K562 (cell line): Measurements from ENCODE around the gene MAP3K15. TPM values are rescaled to one million over a fixed set of nuclear protein-coding genes. Genes with fewer than 3 reads are reported as not detected.
"Not testable (repeated sequence)": the region's sequence is repeated elsewhere in the genome, so short reads cannot be mapped to it uniquely, and the experiment has no call there.

Source experiments
- ATAC-seq: fragments of 200-7000 bp; cut with Tn5 transposase; 3 replicates; pipeline ENCODE4 v1.9.1; 2020; ENCODE audit warnings: moderate library complexity
- BruUV-seq: library from RNA; stranded (reverse); fragments of 400-500 nt; replicated peaks from 2 replicates; lab custom pipeline; 2021; lab: Mats Ljungman, UMichigan
- CTCF ChIA-PET: fragments of 300-600 bp; formaldehyde crosslinking; extraction: SDS; loops from one replicate; lab custom pipeline; 2021; ENCODE audit warnings: low intra/inter-chr PET ratio; lab: Yijun Ruan, JAX
- POLR2A ChIA-PET: fragments of 300-600, 350-650 bp; sonication (Branson Sonifier 250); formaldehyde crosslinking; extraction: SDS; loops from one replicate; lab custom pipeline; 2021; ENCODE audit warnings: antibody characterized with exemption, inconsistent platforms; lab: Yijun Ruan, JAX
- DNase-seq, 4 experiments: peaks; one replicate each; pipeline versions ENCODE4 v3.0.0 to v3.0.0-alpha.2; 2011 to 2018; ENCODE audit warnings: low spot score in 3 of 4, mixed read lengths in 3 of 4; ENCODE audit errors: extremely low read depth in 1 of 4
- FAIRE-seq: peaks from 2 replicates; lab custom pipeline; 2011; peaks lifted over from hg19 to GRCh38; lab: Jason Lieb, UNC
- H2AFZ ChIP-seq: 2 replicates; pipeline ENCODE4 v1.6.0; 2011; ENCODE audit warnings: low read depth, low read length, control low read depth, inconsistent platforms
- H3K27ac ChIP-seq: fragments of 200-600 bp; 3 replicates; pipeline ENCODE4 v1.8.0; 2011; ENCODE audit warnings: low read depth, mild to moderate bottlenecking, control low read depth, inconsistent platforms, low read length, moderate library complexity, mixed read lengths; ENCODE audit errors: extremely low read depth
- H3K27me3 ChIP-seq, 2 experiments: fragments of 300-600 bp in 1 of 2; 2 replicates in 1 of 2; 3 replicates in 1 of 2; pipeline versions ENCODE4 v1.6.0 to v1.8.0; 2011; ENCODE audit warnings: inconsistent platforms in 2 of 2, low read length in 2 of 2, mild to moderate bottlenecking in 1 of 2, mixed read lengths in 1 of 2, moderate library complexity in 1 of 2; ENCODE audit not compliant: control insufficient read depth in 2 of 2, insufficient read depth in 2 of 2
- H3K36me3 ChIP-seq: fragments of 300-600 bp; 3 replicates; pipeline ENCODE4 v1.8.0; 2011; ENCODE audit warnings: mild to moderate bottlenecking, low read length, inconsistent platforms; ENCODE audit not compliant: control insufficient read depth, insufficient read depth
- H3K4me1 ChIP-seq, 2 experiments: fragments of 200-600 bp in 1 of 2; replicated peaks in 1 of 2; 2 replicates in 1 of 2; 3 replicates in 1 of 2; pipeline versions ENCODE4 v1.5.1 to v1.8.0; 2011; ENCODE audit warnings: inconsistent platforms in 2 of 2, low read length in 2 of 2, mild to moderate bottlenecking in 1 of 2, mixed read lengths in 1 of 2, moderate library complexity in 1 of 2; ENCODE audit not compliant: control insufficient read depth in 2 of 2, insufficient read depth in 2 of 2
- H3K4me2 ChIP-seq: 2 replicates; pipeline ENCODE4 v1.6.1; 2011; ENCODE audit warnings: low read length, control low read depth, inconsistent platforms, mixed read lengths; ENCODE audit not compliant: insufficient read depth
- H3K4me3 ChIP-seq: fragments of 200-600 bp; sonication (generic), shearing (Covaris generic); 2 replicates; pipeline ENCODE4 v1.5.1; 2016; ENCODE audit warnings: control low read depth, inconsistent platforms
- H3K79me2 ChIP-seq: fragments of 200-600 bp; 3 replicates; pipeline ENCODE4 v1.8.0; 2011; ENCODE audit warnings: low read length, inconsistent platforms; ENCODE audit not compliant: control insufficient read depth, insufficient read depth
- H3K9ac ChIP-seq, 2 experiments: 2 replicates each; pipeline versions ENCODE4 v1.6.0 to v1.6.1; 2011; ENCODE audit warnings: low read depth in 2 of 2, low read length in 2 of 2, control low read depth in 1 of 2, inconsistent platforms in 1 of 2, mild to moderate bottlenecking in 1 of 2, mixed read lengths in 1 of 2; ENCODE audit not compliant: insufficient read depth in 1 of 2
- H3K9me1 ChIP-seq: one replicate; pipeline ENCODE4 v1.6.0; 2011; ENCODE audit warnings: inconsistent platforms, mild to moderate bottlenecking, low read length, moderate library complexity; ENCODE audit not compliant: control insufficient read depth, insufficient read depth
- H3K9me3 ChIP-seq: replicated peaks from 2 replicates; pipeline ENCODE4 v1.5.1; 2011; ENCODE audit warnings: low read depth, low read length, inconsistent platforms; ENCODE audit not compliant: control insufficient read depth, insufficient read depth
- H4K20me1 ChIP-seq: replicated peaks from 2 replicates; pipeline ENCODE4 v1.6.1; 2011; ENCODE audit warnings: low read length, inconsistent platforms, mixed read lengths; ENCODE audit not compliant: control insufficient read depth, insufficient read depth
- E4F1 ChIP-seq: fragments of 250-450 bp; sonication (Bioruptor Pico); IDR thresholded peaks from 2 replicates; pipeline ENCODE4 v1.5.0; 2021; ENCODE audit warnings: mild to moderate bottlenecking, borderline replicate concordance
- ETV6 ChIP-seq, 3 experiments: fragments of 150-350 bp in 1 of 3; sonication (generic) in 1 of 3; formaldehyde crosslinking in 1 of 3; IDR thresholded peaks; 2 replicates each; pipeline versions ENCODE4 v1.6.1 to v1.8.0; 2014 to 2022; ENCODE audit warnings: borderline replicate concordance in 2 of 3, low read depth in 2 of 3, antibody characterized with exemption in 1 of 3, low read length in 1 of 3, mild to moderate bottlenecking in 1 of 3, missing genetic modification reagents in 1 of 3
- GATAD2B ChIP-seq: fragments of 450-650 bp; IDR thresholded peaks from 2 replicates; pipeline ENCODE4 v1.6.1; 2017; ENCODE audit warnings: mild to moderate bottlenecking, borderline replicate concordance
- HDAC2 ChIP-seq: fragments of 450-650 bp; IDR thresholded peaks from 2 replicates; pipeline ENCODE4 v1.6.1; 2016; ENCODE audit warnings: mild to moderate bottlenecking
- HOXB6 ChIP-seq: fragments of 250-450 bp; sonication (Bioruptor Pico); IDR thresholded peaks from 2 replicates; pipeline ENCODE4 v1.5.1; 2022; ENCODE audit warnings: mild to moderate bottlenecking, borderline replicate concordance
- IFI16 ChIP-seq: fragments of 250-450 bp; sonication (Bioruptor Pico); IDR thresholded peaks from 2 replicates; pipeline ENCODE4 v2.1.2; 2022; ENCODE audit warnings: mild to moderate bottlenecking, inconsistent platforms
- IRF2 ChIP-seq: sonication (generic); formaldehyde crosslinking; IDR thresholded peaks from 2 replicates; pipeline ENCODE4 v1.8.1; 2022; ENCODE audit warnings: mild to moderate bottlenecking, missing genetic modification reagents
- POU5F1 ChIP-seq: fragments of 150-350 bp; IDR thresholded peaks from 2 replicates; pipeline ENCODE4 v1.6.1; 2014; ENCODE audit warnings: borderline replicate concordance, low read length, low read depth, mild to moderate bottlenecking; ENCODE audit not compliant: partially characterized antibody
- PRPF4 ChIP-seq: fragments of 200-400 bp; formaldehyde crosslinking; IDR thresholded peaks from one replicate; pipeline ENCODE4 v1.6.1; 2017; ENCODE audit warnings: low read length, low read depth, mild to moderate bottlenecking; ENCODE audit not compliant: insufficient read depth, poor library complexity, severe bottlenecking
- RB1 ChIP-seq: fragments of 450-650 bp; IDR thresholded peaks from 2 replicates; pipeline ENCODE4 v1.6.1; 2017; ENCODE audit warnings: low read depth, mild to moderate bottlenecking
- SMAD1 ChIP-seq: fragments of 150-350 bp; IDR thresholded peaks from 2 replicates; pipeline ENCODE4 v1.6.1; 2014; ENCODE audit warnings: low read length, low read depth; ENCODE audit not compliant: partially characterized antibody
- ZNF174 ChIP-seq: fragments of 250-450 bp; sonication (Bioruptor Pico); IDR thresholded peaks from 2 replicates; pipeline ENCODE4 v1.4.0; 2020; ENCODE audit warnings: mild to moderate bottlenecking
- ZNF764 ChIP-seq: fragments of 250-450 bp; sonication (Bioruptor Pico); IDR thresholded peaks from 2 replicates; pipeline ENCODE4 v1.4.0; 2020; ENCODE audit warnings: low read depth, mild to moderate bottlenecking, moderate library complexity
- WGBS: fragments of 100-300 bp; shearing (Covaris generic); methylation state at CpG from one replicate; pipeline ENCODE4 v1.1.6; 2016; ENCODE audit warnings: low coverage, mixed read lengths; ENCODE audit not compliant: insufficient coverage; ENCODE audit errors: missing lambda C conversion rate; 5-methylcytosine and 5-hydroxymethylcytosine counted together
- in situ Hi-C: fragments of 300-500 bp; cut with MboI; formaldehyde crosslinking; loops from 4 replicates; pipeline ENCODE4 v1.15.0; 2018; ENCODE audit warnings: inconsistent platforms, mixed read lengths
- intact Hi-C: fragments of 100-400 bp; cut with micrococcal nuclease; formaldehyde crosslinking; loops from 2 replicates; pipeline ENCODE4 v1.14.2; 2022
- polyA plus RNA-seq, 8 experiments: library from polyadenylated mRNA; depleted of rRNA in 4 of 8; stranded (reverse) in 5 of 8; unstranded in 3 of 8; fragments of >200 nt; fragmentation: Nextera tagmentation in 2 of 8; fragmentation: Illumina TruSeq in 1 of 8; extraction: Ambion mirVana in 2 of 8; extraction: Trizol in 1 of 8; gene quantifications; 2 replicates each; pipeline versions ENCODE4 v1.2.1 to v1.2.3, GENCODE V29; 2011 to 2014; ENCODE audit warnings: inconsistent platforms in 1 of 8, missing spikeins in 1 of 8
- total RNA-seq, 7 experiments: library from RNA; depleted of rRNA in 6 of 7; stranded (reverse); fragments of >200 nt in 6 of 7; fragmentation: Illumina TruSeq in 2 of 7; extraction: Trizol in 2 of 7; gene quantifications; 2 replicates each; pipeline versions ENCODE4 v1.2.1 to v1.2.3, GENCODE V29; 2011 to 2021; ENCODE audit warnings: low replicate concordance in 1 of 7

MAP3K15 gene
- total and polyA plus RNA-seq, 9 of the 15 experiments (the other 6 are each of a cell fraction or from before 2014, with no cell fraction given) = 0.03 to 0.29 (median 0.14) TPM; not detected in 5

GRCh38 chrX:19446397-19446796, 68.9 kb downstream of the MAP3K15 start:
- ChIA-PET POLR2A (no interaction called here), CTCF (no interaction called here)
- Histone ChIP-seq H3K9me3 (no peaks in the 10 kb centered on the region), H4K20me1 (no peaks in the 10 kb centered on the region), H3K4me1 (no peaks in the 10 kb centered on the region), H3K36me3 (no peaks in the 10 kb centered on the region), H3K4me2 (no peak overlapping the region), H3K4me3 (no peak overlapping the region), H3K9ac (no peak overlapping the region), H3K79me2 (no peaks in the 10 kb centered on the region), H3K27ac (no peak overlapping the region), H3K9me1 (no peaks in the 10 kb centered on the region), H2AFZ (no peak overlapping the region), H3K27me3 (peaks cover 2 to 4% of the 10 kb centered on the region in 2 experiments; a peak in 3 of 5 replicates)
- BruUV-seq = no TSS peak
- ATAC-seq (no peak), FAIRE-seq (no peak), DNase-seq (no peak)
- in situ Hi-C loops = no loop called here
- intact Hi-C loops = no loop called here
- 2% methylated on average over 4 of the region's 4 CpGs for WGBS
- TF ChIP-seq RB1 = no peak
- no peak for TF ChIP-seq ZNF764 (CRISPR knock-in tag)
- no peak for TF ChIP-seq HOXB6 (CRISPR knock-in tag)
- no peak for TF ChIP-seq IFI16
- no peak for TF ChIP-seq IRF2 (CRISPR knock-in tag)
- TF ChIP-seq ZNF174 = no peak
- TF ChIP-seq E4F1 (CRISPR knock-in tag) = no peak
- no peak for TF ChIP-seq ETV6 (IDR thresholded peaks at IDR 0.05; ENCODE audit: borderline replicate concordance in 1 of 2, low read depth in 2 of 2, low read length in 1 of 2)
- TF ChIP-seq ETV6 (CRISPR knock-in tag; IDR thresholded peaks at IDR 0.05; ENCODE audit: borderline replicate concordance) = no peak
- no peak for TF ChIP-seq GATAD2B
- no peak for TF ChIP-seq HDAC2
- TF ChIP-seq SMAD1 = no peak
- TF ChIP-seq POU5F1 = no peak
- no peak for TF ChIP-seq PRPF4

- CTCF ChIA-PET, FAIRE-seq, H3K36me3 ChIP-seq, H3K9me1 ChIP-seq, H3K27ac ChIP-seq, intact Hi-C loops, H3K27me3 ChIP-seq, H3K4me3 ChIP-seq, BruUV-seq, H3K4me2 ChIP-seq, H2AFZ ChIP-seq, ATAC-seq, H4K20me1 ChIP-seq, in situ Hi-C loops, POLR2A ChIA-PET, H3K79me2 ChIP-seq, H3K9ac ChIP-seq, H3K9me3 ChIP-seq, DNase-seq, H3K4me1 ChIP-seq: not testable (repeated sequence)
- 0% methylated on average over 5 of the region's 10 CpGs for WGBS
Measured at GRCh38 chrX:19445772-19446171, 69.5 kb downstream of the MAP3K15 start.
